Activated B cell treated with CpG ODN at 0.5 μM for 24 hours (primary cell): Measurements from ENCODE around the gene EPHA4. TPM values are rescaled to one million over a fixed set of nuclear protein-coding genes. Genes with fewer than 3 reads are reported as not detected.

Experiments
- ATAC-seq: fragments of 200-7000 bp; cut with Tn5 transposase; one replicate; pipeline ENCODE4 v1.10.0; 2021; ENCODE audit warnings: low read depth, mild to moderate bottlenecking, moderate library complexity
- CTCF ChIA-PET: fragments of 350-600 bp; sonication (Branson Sonifier 250); formaldehyde crosslinking; loops from one replicate; lab custom pipeline; 2021; ENCODE audit warnings: antibody characterized with exemption; lab: Charles Lee
- POLR2A ChIA-PET: fragments of 350-600 bp; sonication (Branson Sonifier 250); formaldehyde crosslinking; loops from one replicate; lab custom pipeline; 2021; ENCODE audit warnings: antibody characterized with exemption; lab: Charles Lee
- DNase-seq: peaks from one replicate; pipeline ENCODE4 v3.0.0; 2022
- H3K27ac Mint-ChIP-seq: one replicate; pipeline ENCODE4 v1.8.0; 2020; ENCODE audit warnings: mixed read lengths
- H3K27me3 Mint-ChIP-seq: one replicate; pipeline ENCODE4 v1.8.0; 2021; ENCODE audit warnings: mixed read lengths
- H3K36me3 Mint-ChIP-seq: one replicate; pipeline ENCODE4 v1.8.0; 2021; ENCODE audit warnings: low read depth, mixed read lengths
- H3K4me1 Mint-ChIP-seq: one replicate; pipeline ENCODE4 v1.8.0; 2021; ENCODE audit warnings: mixed read lengths
- H3K4me3 Mint-ChIP-seq: one replicate; pipeline ENCODE4 v1.8.0; 2020; ENCODE audit warnings: mild to moderate bottlenecking, mixed read lengths
- H3K9me3 Mint-ChIP-seq: one replicate; pipeline ENCODE4 v1.8.0; 2020; ENCODE audit warnings: mixed read lengths
- CTCF ChIP-seq: fragments of 200-600 bp; IDR thresholded peaks from one replicate; pipeline ENCODE4 v1.8.0; 2022; ENCODE audit warnings: antibody characterized with exemption, mild to moderate bottlenecking
- intact Hi-C: fragments of 100-400 bp; cut with micrococcal nuclease; formaldehyde crosslinking; loops from one replicate; pipeline ENCODE4 v1.15.1; 2024
- total RNA-seq: library from RNA; stranded (reverse); gene quantifications from 2 replicates; pipeline ENCODE4 v1.2.3, GENCODE V29; 2022

Gene EPHA4
- total RNA-seq, 1 donor from 2014 or later: 26.4 TPM

GRCh38 chr2:221552291-221552690, 19.8 kb downstream of the EPHA4 start:
- DNase-seq (no peak), ATAC-seq (no peak)
- peaks cover 3% of the 10 kb centered on the region for H3K36me3 Mint-ChIP-seq
- H3K27me3 Mint-ChIP-seq: no peaks in the 10 kb centered on the region
- H3K4me3 Mint-ChIP-seq: no peak overlapping the region
- CTCF ChIA-PET: interaction anchor here (1.5 kb wide), 1 partner anchor 9 kb away, joined by 4 read pairs; no protein-coding TSS in a partner anchor
- no peak for TF ChIP-seq CTCF
- no peak overlapping the region for H3K27ac Mint-ChIP-seq
- intact Hi-C loops: no loop called here
- POLR2A ChIA-PET: interaction anchor here (0.6 kb wide), 1 partner anchor 11 kb away, joined by 11 read pairs; no protein-coding TSS in a partner anchor
- no peaks in the 10 kb centered on the region for H3K9me3 Mint-ChIP-seq
- H3K4me1 Mint-ChIP-seq: peaks cover 55% of the 10 kb centered on the region

- H3K9me3 Mint-ChIP-seq: no peaks in the 10 kb centered on the region
- POLR2A ChIA-PET: interaction anchor here (0.6 kb wide), 1 partner anchor 11 kb away, joined by 11 read pairs; no protein-coding TSS in a partner anchor
- no peak overlapping the region for H3K4me3 Mint-ChIP-seq
- H3K4me1 Mint-ChIP-seq: peaks cover 50% of the 10 kb centered on the region
- no peak for DNase-seq
- CTCF ChIA-PET: no interaction called here
- intact Hi-C loops: no loop called here
- no peak for ATAC-seq
- TF ChIP-seq CTCF: no peak
- H3K36me3 Mint-ChIP-seq: peaks cover 3% of the 10 kb centered on the region
- H3K27me3 Mint-ChIP-seq: no peaks in the 10 kb centered on the region
- H3K27ac Mint-ChIP-seq: no peak overlapping the region
Observed at GRCh38 chr2:221551864-221552263, 20.2 kb downstream of the EPHA4 start.

- Mint-ChIP-seq H3K9me3 (no peaks in the 10 kb centered on the region), H3K27me3 (no peaks in the 10 kb centered on the region), H3K36me3 (peaks cover 3% of the 10 kb centered on the region), H3K4me1 (peaks cover 33% of the 10 kb centered on the region), H3K27ac (no peak overlapping the region), H3K4me3 (no peak overlapping the region)
- DNase-seq (no peak), ATAC-seq (no peak)
- ChIA-PET POLR2A (no interaction called here), CTCF (no interaction called here)
- no peak for TF ChIP-seq CTCF
- intact Hi-C loops: no loop called here
Observed at GRCh38 chr2:221549143-221549542, 23.0 kb downstream of the EPHA4 start.

- H3K36me3 Mint-ChIP-seq: peaks cover 3% of the 10 kb centered on the region
- ATAC-seq: no peak
- ChIA-PET POLR2A (interaction anchor here (1.2 kb wide), 1 partner anchor 8 kb away, joined by 3 read pairs; no protein-coding TSS in a partner anchor), CTCF (no interaction called here)
- peaks cover 23% of the 10 kb centered on the region for H3K4me1 Mint-ChIP-seq
- intact Hi-C loops: no loop called here
- no peak for TF ChIP-seq CTCF
- H3K27me3 Mint-ChIP-seq: no peaks in the 10 kb centered on the region
- H3K9me3 Mint-ChIP-seq: no peaks in the 10 kb centered on the region
- no peak overlapping the region for H3K27ac Mint-ChIP-seq
- DNase-seq: no peak
- H3K4me3 Mint-ChIP-seq: no peak overlapping the region
Observed at GRCh38 chr2:221546505-221547225, 25.4 kb downstream of the EPHA4 start.

GRCh38 chr2:221541131-221541735, 30.9 kb downstream of the EPHA4 start:
- Mint-ChIP-seq H3K27me3 (no peaks in the 10 kb centered on the region), H3K4me1 (peaks cover 15% of the 10 kb centered on the region), H3K9me3 (no peaks in the 10 kb centered on the region), H3K36me3 (peaks cover 2% of the 10 kb centered on the region), H3K27ac (no peak overlapping the region), H3K4me3 (no peak overlapping the region)
- ChIA-PET CTCF (no interaction called here), POLR2A (interaction anchor here (0.5 to 1.3 kb wide), 3 partner anchors 11 to 21 kb away, joined by 3 to 11 read pairs (median 4); no protein-coding TSS in a partner anchor)
- intact Hi-C loops: no loop called here
- no peak for TF ChIP-seq CTCF
- ATAC-seq: no peak
- no peak for DNase-seq
